Left kidney (tissue), 2 donors: ENCODE data around the gene PSMD1. TPM values are rescaled to one million over a fixed set of nuclear protein-coding genes. Genes with fewer than 3 reads are reported as not detected.
"Not testable (repeated sequence)": the region's sequence is repeated elsewhere in the genome, so short reads cannot be mapped to it uniquely, and the experiment has no call there.

Experiments used
- DNase-seq: peaks from one replicate; pipeline ENCODE4 v3.0.0-alpha.2; 2013
- polyA plus RNA-seq: library from polyadenylated mRNA; unstranded; fragments of 120-200 nt; gene quantifications from one replicate; pipeline ENCODE4 v1.2.1, GENCODE V29; 2013; ENCODE audit not compliant: insufficient read length

Gene PSMD1
- polyA plus RNA-seq, 1 donor = 111 TPM

DNA sequence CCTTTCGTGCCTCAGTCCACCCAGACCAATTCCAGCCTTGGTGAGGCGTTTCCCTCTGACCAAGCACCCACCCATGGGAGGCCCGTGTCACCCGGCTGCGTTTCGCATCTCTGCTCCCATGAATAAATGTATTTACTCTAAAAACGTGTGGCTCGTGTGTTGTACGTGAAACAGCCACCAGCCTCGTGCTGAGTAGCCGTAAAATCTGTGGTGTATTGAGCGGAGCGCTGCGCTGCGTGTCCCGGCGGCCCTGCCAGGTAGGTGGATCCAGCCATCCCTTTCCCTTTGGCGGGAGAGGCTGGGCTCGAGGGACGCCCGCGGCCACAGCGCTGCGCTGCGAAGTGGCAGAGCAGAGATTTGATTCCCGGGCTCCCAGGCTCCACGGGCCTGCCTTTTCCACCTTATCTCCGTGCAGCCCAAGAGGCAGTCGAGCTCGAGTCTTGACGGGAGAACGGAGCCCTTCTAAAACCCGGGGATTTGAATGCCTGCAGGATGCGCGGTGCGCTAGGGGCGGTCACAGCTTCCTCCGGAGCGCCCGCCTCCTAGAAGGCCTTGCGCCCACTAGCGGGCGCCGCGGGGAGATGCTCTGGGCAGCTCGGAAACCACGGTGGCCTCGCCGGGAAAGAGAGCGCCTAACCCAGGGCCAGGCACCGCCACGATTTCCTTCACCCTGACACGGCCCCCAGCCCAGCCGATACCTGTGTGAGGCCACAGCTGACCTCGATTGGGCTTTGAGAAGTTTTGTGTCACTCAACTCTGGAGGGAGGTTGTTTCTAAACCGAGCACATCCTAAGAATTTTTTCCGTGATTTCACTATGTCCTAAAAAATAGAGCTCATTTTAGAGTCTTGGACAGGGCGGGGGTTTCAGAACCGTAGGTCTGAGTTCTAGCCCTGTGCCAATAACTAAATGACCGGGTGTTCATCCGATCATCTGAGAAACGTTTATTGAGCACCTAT is 3.9 kb upstream of the PSMD1 start:
- peak; percentile 82 for DNase-seq

DNA sequence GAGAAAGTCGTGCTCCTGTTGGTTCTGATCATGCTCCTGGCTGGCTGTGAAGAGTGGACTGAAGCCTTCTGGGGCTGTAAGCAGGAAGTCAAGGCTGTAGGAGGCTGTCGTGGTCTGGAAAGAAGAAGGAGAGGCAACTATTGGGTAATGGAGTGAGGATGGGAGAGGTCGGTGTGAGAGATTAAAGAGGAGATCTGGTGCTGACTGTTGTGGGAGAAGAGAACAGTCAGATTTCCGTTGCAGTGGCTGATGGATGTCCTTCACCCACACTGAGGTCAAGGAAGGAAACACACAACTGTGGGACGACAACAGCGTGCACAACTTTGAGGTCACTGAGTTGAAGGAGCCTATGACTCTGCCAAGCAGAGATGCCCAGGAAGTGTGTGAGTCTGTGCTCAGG is 2.8 kb upstream of the PSMD1 start:
- DNase-seq = no peak

DNA sequence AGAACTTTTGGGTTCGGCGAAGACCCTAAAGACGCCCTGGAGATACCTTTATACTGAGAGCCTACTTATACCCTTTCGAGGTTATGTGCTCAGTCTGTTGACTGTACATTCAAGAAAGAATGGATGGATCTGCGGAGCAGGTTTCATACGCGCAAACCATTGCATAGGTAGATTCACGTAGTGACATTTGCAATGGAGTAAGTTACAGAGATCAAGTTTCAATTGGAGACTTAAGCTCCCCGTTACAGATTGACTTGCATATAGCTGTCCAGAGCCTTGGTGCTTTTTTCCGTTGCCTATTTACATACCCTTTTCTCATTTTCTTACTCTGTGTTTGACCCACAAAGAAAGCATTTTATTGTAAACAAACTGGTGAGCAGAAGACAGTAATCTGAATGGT is 923 bp downstream of the PSMD1 start:
- no peak for DNase-seq

DNA sequence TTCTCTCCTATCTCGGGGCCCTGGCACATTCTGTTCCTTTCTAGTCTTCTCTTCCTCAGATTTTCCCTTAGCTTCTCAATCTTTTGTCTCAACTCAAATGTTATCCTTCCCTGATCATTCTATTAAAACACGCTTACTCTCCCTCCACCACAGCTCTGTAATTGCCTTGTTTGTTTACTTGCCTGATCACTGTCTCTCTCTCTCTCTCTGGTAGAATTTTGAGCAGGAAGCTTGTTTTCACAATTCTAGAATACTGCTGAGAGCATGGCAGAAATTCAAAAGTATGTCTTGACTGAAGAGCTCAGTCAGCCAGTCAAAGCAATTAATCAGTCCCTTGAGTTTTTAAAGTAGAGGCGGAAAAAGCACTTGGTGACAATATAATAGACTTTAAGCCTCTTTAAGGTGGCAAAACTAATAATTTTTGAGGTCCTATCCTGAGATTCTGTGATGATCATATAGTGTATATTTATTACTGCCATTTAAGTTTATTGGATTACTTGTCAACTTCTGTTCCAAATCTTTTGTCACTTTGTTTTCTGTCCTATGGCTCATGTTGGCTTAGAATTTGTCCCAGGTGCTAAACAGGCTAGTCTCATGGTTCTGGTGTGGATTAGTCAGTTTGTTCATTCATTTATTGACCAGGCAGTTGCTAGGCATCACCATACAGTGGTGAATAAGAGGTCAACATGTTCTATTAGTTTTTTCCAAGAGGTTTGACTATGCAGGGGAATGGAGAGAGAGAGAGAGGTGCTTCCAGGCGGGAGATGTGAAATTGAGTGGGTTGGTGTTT is 2.3 kb downstream of the PSMD1 start:
- DNase-seq = no peak

DNA sequence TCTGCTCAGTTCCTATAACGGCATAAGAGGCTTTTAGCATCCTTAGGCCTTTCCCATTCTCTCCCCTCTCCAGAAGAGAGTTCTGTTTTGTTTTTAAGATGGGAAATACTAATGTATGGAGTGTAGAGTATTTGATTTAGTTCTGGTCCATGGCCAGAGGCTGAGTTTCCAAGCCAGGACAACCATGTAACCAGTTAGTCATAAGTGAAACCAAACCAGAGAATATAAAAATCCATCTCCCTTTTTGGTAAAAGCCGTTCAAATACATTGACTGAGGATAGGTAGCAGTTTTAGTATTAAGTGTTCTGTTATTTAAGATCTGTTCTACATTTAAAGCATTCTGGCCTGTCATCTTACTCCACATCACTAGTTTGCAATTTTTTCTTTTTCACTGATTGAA is 3.1 kb downstream of the PSMD1 start:
- no peak for DNase-seq

DNA sequence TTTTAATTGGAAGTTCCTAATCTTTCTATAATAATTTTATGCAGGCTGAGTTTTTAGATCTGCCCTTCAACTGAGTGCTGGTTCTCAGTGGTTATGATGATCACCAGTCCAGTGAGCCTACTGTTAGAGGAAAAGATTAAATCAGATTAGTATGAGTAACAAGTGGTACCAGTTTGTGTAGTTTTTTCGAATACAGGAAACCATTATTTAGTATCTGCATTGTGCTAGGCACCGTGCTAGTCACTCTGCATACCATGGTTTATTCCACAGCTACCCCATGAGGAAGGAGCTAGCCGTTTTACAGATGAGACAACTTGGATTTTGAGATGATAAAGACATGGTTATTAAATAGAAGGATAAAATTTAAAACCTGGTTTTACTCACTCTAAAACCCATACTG is 6.1 kb downstream of the PSMD1 start:
- no peak for DNase-seq

DNA sequence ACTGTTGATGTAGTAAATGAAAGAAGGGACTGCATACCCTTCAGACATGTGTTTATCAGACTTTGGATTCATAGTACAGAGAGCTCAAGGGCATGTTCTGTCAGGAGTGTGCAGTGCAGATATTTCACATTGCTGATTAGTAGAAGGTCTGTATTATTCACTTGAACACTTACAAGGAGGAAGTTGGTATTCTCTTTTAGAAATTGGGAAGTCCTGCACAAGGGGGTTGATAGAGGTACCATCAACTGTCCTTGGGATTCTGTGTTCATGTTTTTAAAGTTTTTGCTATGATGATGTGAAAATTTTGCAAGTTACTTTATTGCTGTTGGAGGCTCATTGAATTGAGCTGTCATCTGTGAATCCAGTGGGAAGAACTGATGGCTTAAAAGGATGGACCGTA is 6.7 kb downstream of the PSMD1 start:
- no peak for DNase-seq

DNA sequence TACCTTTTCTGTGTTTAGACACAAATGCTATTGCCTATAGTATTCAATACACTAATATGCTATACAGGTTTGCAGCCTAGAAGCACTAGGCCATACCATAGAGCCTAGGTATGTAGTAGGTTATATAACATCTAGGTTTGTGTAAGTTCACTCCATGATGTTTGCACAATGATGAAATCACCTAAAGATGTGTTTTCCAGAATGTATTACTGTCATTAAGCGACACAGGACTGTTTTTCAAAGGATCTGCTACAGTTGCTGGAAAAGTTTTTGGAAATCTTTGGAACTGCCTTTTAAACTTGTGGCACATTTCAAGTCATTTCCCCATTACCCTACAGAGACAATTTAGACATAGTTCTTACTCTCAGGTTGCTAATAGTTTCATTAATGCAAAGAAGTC is 9.3 kb downstream of the PSMD1 start:
- no peak for DNase-seq

DNA sequence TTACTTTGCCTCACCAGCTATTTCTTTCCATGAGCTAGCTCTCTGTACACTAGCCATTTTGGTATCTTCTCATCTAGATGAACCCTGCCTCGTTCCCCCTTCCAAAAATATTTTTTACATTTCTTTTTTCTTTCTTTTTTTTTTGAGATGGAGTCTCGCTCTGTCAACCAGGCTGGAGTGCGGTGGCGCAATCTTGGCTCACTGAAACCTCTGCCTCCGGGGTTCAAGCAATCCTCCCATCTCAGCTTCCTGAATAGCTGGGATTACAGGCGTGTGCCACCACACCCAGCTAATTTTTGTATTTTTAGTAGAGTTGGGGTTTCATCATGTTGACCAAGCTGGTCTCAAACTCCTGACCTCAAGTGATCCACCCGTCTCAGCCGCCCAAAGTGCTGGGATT is 10.9 kb downstream of the PSMD1 start:
- not testable (repeated sequence) for DNase-seq

DNA sequence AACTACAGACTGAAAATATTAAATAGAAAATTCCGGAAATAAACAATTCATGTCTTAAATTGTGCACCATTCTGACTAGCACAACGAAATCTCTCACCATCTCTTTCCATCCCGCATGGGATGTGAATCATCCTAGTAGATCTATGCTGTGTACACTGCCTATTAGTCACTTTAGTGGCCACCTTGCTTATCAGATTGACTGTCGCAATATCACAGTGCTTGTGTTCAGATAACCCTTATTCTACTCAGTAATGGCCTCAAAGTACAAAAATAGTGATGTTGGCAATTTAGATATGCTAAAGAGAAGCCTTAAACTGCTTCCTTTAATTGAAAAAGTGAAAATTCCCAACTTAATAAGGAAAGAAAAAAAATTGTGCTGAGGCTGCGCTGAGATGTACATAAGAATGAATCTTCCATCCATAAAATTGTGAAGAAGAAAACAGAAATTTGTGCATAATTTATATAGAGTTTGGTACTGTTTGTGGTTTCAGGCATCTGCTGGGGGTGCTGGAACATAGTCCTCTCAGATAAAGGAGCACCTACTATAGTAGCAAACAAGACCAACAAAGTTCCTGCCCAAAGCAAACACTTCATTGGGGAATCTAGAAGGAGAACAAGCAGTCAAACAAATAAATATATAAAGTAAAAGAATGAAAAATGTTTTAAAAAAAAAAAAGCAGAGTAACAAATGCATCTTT is 12.0 kb downstream of the PSMD1 start:
- no peak for DNase-seq

DNA sequence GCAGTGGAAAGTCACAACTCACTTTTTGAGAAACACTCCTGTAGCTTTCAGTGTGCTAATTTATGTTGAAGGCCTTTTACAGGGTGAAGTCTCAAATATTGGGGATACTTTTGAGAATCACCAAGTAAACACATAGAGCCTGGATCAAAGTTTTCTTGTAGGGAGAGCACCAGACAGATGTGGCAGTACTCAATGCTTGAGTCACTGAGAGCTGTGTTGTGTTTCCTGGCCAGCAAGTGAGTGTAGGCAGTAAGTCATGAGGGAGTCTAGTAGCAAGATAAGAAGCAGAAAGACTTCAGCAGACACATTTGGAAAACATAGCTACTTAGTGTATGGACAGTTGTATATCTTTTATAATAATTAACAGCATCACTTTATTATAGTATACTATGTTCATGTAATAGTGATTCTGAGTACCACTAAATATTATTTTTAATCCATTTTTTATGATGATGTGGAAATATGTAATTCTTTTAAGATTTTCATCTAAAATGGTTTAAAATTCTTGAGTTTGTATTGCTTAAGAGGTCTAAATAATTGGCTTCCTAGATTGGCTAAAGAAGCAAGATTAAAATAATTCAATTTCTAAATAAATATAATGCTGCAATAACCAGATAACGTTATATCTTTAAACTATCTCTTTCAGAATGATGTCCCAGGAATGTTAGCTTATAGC is 12.8 kb downstream of the PSMD1 start:
- DNase-seq = no peak

DNA sequence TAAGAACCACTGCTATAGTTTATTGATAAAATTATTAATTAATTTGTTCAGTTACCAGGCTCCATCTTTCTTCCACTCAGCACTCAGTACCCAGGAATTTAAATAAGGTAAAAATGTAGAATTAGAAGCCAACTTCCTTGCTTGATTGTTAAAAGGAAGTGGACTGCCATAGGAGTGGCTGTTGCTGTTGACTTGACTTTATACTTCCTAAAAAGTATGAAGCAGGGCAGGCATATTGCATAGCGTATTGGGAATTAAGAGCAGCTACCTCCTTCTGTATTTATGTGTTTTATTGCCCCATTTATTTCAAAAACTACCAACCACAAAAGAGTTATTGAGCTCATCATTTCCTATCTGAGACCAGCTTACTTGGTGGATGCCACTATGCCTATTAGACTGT is 27.9 kb downstream of the PSMD1 start:
- no peak for DNase-seq

DNA sequence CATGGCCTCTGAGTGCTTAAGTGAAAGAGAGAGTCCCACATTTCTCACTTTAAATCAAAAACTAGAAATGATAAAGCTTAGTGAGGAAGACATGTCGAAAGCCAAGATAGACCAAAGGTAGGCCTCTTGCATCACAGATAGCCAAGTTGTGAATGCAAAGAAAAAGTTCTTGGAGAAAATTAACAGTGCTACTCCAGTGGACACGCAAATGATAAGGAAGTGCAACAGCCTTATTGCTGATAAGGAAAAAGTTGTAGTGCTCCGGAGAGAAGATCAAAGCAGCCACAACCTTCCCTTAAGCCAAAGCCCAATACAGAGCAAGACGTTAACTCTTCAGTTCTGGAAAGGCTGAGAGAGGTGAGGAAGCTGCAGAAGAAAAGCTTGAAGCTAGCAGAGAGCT is 32.1 kb downstream of the PSMD1 start:
- DNase-seq = no peak

DNA sequence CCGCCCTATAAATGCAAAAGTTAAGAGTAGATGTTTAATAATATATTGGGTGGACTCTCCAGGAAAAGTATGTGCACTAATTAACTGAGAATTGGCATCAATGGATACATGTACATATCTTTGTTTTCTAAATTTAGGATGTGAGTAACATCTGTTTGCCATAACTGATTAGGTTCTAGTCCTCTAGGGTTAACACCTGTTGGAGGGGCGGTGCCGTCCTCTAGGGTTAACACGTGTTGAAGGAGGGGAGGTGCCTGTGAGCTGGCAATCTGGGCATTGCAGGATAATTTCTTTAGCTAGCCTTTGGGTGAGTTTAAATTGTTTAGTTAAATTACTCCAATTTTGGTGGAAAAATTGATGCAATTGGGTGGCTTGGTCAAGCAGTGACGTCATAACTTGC is 37.3 kb downstream of the PSMD1 start:
- DNase-seq = no peak

DNA sequence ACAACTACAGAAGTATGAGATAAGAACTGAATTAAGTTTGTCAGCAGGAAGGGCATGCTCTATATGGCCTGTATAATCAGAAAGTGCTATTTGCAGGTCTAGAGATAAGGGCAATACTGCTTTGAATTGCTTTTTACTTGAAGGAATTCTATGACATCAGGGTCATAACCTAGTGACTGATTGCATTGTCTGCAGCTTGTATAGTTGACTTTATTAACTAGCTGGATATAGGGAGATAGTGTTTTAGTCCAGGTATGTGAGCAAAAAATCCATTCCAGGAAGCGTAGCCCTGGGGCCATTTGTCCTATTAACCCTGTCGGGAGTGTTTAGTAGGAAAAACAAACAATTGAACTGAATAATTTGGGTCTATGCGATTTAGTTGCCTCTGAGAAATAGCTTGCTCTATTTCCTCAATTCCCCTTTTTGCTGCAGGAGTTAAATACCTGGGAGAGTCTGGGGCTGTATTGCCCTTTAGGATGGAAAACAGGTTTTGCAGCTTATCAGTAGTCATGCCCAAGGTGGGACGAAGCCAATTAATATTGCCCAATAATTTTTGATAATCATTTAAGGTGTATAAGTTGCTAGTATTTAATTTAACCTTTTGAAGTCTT is 38.2 kb downstream of the PSMD1 start:
- DNase-seq = no peak

DNA sequence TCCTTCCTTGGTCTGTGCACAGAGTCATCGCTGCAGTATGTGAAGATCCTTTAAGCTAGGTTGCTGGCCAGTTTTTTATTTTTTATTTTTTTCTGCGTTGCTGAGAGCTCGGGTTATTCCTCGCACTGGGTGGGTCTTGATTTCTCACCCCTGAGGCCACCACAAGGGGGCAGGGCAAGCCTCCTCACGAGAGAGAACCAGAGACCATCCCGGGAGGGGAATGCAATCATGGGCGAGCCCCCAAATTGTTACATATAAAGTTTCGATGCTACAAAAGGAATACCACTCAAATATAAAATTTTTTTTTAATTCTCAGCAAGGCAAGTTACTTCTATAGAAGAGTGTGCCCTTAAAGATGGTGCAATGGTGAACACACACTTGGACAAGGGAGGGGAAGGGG is 43.3 kb downstream of the PSMD1 start:
- no peak for DNase-seq

DNA sequence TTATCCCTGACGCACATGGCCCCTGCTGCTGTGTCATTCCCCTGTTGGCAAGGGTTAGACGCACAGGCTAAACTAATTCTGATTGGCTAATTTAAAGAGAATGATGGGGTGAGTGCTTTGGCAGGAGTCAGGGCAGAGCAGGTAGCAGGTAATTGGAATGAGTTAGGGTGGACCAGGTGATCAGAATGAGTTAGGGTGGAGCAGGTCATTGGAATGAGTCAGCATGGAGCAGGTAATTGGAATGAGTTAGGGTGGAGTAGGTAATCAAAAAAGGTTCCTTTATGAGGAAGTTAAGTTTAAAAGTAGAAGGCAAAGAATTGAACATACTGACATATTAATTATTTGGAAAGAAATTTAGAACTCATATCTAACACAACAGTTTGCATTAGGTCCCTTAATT is 43.7 kb downstream of the PSMD1 start:
- not testable (repeated sequence) for DNase-seq

DNA sequence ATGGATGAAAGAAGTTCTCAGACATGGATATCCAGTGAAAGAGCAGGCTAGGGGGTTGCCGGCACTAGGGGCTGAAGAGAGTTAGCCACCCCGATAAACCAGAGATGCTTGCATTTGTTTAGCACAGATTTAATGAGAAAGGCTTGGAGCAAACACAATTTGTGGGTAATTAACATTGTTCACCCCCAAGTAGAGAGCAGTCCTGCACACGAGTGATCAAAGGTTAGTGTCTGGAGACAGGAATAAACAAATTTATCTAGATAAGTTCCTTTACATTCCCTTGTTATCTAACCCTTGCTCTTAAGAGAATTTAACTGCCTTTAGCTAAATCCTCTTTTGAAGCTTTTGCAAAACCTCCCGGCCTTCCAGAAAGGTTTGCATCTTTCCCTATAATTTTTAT is 44.3 kb downstream of the PSMD1 start:
- no peak for DNase-seq

DNA sequence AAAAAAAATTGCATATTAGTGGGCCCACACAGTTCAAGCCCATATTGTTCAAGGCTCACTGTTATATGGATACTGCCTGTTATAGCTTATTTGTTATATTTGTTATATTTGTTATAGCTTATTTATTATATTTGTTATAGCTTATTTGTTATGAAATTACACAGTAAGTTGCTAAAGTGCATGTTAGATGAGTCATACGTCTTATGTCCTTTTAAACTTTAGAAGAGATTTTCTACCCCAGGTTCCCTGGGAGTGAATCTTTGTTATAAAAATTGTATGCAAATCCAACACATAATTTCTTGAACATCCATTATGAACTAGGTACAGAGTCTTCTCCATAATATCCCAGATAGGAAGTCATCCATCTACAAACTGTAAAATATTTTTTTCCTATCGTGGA is 46.1 kb downstream of the PSMD1 start:
- DNase-seq = no peak

DNA sequence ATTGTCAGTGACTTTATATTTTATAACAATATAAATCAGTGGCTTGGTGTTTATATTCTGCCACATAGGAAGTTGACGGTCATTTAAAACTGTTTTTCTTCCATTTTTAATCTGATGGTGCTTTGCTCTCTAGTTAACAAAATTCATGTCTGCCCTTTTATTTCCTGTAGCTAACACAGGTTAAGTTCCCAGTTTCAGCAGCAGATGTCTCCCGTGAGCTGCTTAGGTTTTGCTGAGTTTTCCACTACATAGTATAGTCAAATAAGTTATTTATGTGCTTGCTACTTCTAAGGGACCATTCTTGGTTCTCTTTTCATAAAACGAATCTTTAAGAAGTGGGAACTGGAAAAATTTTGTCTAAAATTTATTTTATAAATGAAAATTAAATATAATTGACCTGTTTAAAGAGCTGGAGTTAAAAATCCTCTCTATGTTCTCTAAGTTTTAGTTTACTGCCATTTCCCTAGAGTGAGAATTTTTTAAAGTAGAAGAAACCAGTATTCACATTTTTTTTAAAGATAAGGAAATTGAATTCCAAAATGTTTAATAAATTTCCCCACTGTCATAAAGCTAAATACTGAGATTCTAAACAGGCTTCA is 47.5 kb downstream of the PSMD1 start:
- DNase-seq = peak; percentile 77

DNA sequence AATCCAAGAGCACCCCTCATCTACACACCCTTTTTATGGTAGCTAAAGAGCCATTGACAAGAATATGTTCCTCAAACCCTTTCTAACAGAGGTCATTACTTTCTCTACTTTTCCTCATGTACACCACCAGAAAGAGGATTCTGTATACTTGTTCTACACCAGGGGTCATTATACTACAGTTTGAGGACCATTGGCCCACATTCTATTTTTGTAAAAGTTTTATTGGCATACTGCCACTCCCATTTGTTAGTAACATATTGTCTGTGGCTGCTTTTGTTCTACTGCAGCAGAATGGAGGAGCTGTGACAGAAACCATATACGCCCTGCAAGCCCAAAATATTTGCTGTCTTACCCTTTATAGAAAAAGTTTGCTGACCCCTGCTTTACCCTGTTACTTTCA is 53.9 kb downstream of the PSMD1 start:
- no peak for DNase-seq
